ENCODE measurements around the gene RSU1. TPM values are rescaled to one million over a fixed set of nuclear protein-coding genes. Genes with fewer than 3 reads are reported as not detected.

RSU1 gene
- total and polyA plus RNA-seq, 2 donors (not counting 3 experiments of a cell fraction or from before 2014, with no cell fraction given), result 80.2 to 104 TPM

DNA sequence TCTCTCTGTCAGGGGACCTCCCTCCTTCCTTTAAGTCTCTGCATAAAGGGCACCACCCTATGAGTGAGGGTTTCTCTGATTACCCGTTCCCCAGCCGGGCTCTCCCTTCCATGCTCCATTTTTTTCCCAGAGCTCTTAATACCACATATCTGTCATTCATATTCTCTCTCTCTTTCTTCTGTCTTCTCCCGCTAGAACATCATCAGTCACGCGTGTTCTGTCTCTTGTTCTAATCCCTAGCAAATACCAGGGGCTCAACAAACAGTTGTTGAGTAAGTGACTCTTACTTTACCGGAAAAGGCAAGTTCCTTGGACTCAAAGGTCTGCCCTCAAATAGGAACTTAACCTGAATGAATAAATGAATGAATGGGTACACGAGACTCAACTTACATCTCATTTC is 68.5 kb downstream of the RSU1 start:
- Histone ChIP-seq H4K20me1 (replicated peaks; ENCODE audit: control insufficient read depth, extremely low read depth, insufficient read depth, low read length) (peaks cover 2% of the 10 kb centered on the region), H3K36me3 (ENCODE audit: control insufficient read depth in 2 of 2, extremely low read depth in 1 of 2, insufficient read depth in 2 of 2, low read length in 2 of 2) (peaks cover 0 to 2% of the 10 kb centered on the region in 2 experiments), H3K4me1 (ENCODE audit: control insufficient read depth, extremely low read depth, insufficient read depth, low read length) (peaks cover 9% of the 10 kb centered on the region), H3K9ac (replicated peaks; ENCODE audit: extremely low read depth, insufficient read depth, low read length) (no peak overlapping the region), H2AFZ (ENCODE audit: low read depth, low read length) (no peak overlapping the region), H3K79me2 (ENCODE audit: control insufficient read depth, insufficient read depth, low read length) (no peaks in the 10 kb centered on the region), H3K9me1 (replicated peaks; ENCODE audit: control insufficient read depth, extremely low read depth, insufficient read depth, low read length) (no peaks in the 10 kb centered on the region), H3K27me3 (ENCODE audit: control insufficient read depth in 2 of 2, insufficient read depth in 2 of 2, low read length in 2 of 2) (no peaks in the 10 kb centered on the region), H3K9me3 (replicated peaks; ENCODE audit: control insufficient read depth, insufficient read depth, low read length) (no peaks in the 10 kb centered on the region), H3K4me3 (replicated peaks in 1 of 3; ENCODE audit: insufficient read depth in 1 of 3, low read depth in 1 of 3, low read length in 3 of 3) (no peak overlapping the region), H3K4me2 (ENCODE audit: insufficient read depth, low read length) (no peak overlapping the region), H3K27ac (ENCODE audit: insufficient read depth, low read depth, low read length) (no peak overlapping the region)
- dilution Hi-C loops (cut with MboI; ENCODE audit: extremely low pct_ligation_motif_present, low sequenced_read_pairs) (no loop called here), intact Hi-C loops (cut with micrococcal nuclease) (no loop called here)
- DNase-seq (ENCODE audit: low read depth, low spot score) (no peak), FAIRE-seq (no peak)
- ChIA-PET CTCF (no interaction called here), POLR2A (no interaction called here)
- no TSS peak for BruUV-seq (replicated peaks)
- TF ChIP-seq GATA2 (IDR thresholded peaks at IDR 0.05; ENCODE audit: insufficient read depth, insufficient read length, low read depth, low read length), result no peak
- no peak for TF ChIP-seq JUN (IDR thresholded peaks at IDR 0.05; ENCODE audit: borderline replicate concordance, insufficient read depth, insufficient read length, low read depth)
- no peak for TF ChIP-seq MYC (IDR thresholded peaks at IDR 0.05; ENCODE audit: low read depth, low read length)
- TF ChIP-seq POLR2A (IDR thresholded peaks at IDR 0.05; ENCODE audit: low read depth, low read length), result no peak
- no peak for TF ChIP-seq FOS (IDR thresholded peaks at IDR 0.05; ENCODE audit: borderline replicate concordance, insufficient read depth, low read length)
- TF ChIP-seq, protein P1, sequence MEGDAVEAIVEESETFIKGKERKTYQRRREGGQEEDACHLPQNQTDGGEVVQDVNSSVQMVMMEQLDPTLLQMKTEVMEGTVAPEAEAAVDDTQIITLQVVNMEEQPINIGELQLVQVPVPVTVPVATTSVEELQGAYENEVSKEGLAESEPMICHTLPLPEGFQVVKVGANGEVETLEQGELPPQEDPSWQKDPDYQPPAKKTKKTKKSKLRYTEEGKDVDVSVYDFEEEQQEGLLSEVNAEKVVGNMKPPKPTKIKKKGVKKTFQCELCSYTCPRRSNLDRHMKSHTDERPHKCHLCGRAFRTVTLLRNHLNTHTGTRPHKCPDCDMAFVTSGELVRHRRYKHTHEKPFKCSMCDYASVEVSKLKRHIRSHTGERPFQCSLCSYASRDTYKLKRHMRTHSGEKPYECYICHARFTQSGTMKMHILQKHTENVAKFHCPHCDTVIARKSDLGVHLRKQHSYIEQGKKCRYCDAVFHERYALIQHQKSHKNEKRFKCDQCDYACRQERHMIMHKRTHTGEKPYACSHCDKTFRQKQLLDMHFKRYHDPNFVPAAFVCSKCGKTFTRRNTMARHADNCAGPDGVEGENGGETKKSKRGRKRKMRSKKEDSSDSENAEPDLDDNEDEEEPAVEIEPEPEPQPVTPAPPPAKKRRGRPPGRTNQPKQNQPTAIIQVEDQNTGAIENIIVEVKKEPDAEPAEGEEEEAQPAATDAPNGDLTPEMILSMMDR (IDR thresholded peaks at IDR 0.05; ENCODE audit: extremely low read depth in 1 of 2, insufficient read depth in 1 of 2, low read depth in 1 of 2, low read length in 2 of 2), result no peak
- no peak for TF ChIP-seq POLR2AphosphoS5 (IDR thresholded peaks at IDR 0.05; ENCODE audit: insufficient read depth, low read depth, low read length)
- no peak for TF ChIP-seq EZH2 (IDR thresholded peaks at IDR 0.05; ENCODE audit: borderline replicate concordance, low read depth, low read length, severe bottlenecking)
- TF ChIP-seq, protein P2, sequence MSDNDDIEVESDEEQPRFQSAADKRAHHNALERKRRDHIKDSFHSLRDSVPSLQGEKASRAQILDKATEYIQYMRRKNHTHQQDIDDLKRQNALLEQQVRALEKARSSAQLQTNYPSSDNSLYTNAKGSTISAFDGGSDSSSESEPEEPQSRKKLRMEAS (IDR thresholded peaks at IDR 0.05; ENCODE audit: insufficient read depth, insufficient read length), result no peak
